ENCODE measurements around the gene CPB2. TPM values are rescaled to one million over a fixed set of nuclear protein-coding genes. Genes with fewer than 3 reads are reported as not detected.

Gene CPB2
- total RNA-seq, 6 experiments from 2014 or later, result not detected

DNA sequence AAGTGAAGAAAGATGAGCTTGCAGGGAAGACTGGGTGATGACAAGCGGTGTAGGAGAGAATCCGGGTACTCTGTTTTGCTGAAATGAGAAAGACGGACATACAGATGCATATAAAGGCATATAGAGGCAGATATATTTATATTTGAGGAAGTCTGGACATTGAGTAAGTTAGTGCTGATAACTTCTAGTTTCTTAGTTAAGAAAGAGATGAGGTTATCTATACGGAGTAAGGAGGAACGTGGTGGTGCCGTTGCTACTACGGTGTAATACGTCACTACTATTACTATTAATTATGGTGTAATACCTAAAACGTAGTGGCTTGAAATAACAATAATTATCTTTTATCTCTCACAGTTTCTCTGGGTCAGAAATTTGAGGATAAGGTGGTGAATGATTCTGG lies 9.8 kb upstream of the CPB2 start:
- Mint-ChIP-seq H3K4me3 (no peak overlapping the region), H3K4me1 (ENCODE audit: low read depth) (no peaks in the 10 kb centered on the region), H3K9me3 (no peaks in the 10 kb centered on the region), H3K27ac (no peak overlapping the region), H3K36me3 (ENCODE audit: low read depth) (no peaks in the 10 kb centered on the region), H3K27me3 (ENCODE audit: insufficient read depth) (peaks cover 5% of the 10 kb centered on the region)
- TF ChIP-seq, protein P1, sequence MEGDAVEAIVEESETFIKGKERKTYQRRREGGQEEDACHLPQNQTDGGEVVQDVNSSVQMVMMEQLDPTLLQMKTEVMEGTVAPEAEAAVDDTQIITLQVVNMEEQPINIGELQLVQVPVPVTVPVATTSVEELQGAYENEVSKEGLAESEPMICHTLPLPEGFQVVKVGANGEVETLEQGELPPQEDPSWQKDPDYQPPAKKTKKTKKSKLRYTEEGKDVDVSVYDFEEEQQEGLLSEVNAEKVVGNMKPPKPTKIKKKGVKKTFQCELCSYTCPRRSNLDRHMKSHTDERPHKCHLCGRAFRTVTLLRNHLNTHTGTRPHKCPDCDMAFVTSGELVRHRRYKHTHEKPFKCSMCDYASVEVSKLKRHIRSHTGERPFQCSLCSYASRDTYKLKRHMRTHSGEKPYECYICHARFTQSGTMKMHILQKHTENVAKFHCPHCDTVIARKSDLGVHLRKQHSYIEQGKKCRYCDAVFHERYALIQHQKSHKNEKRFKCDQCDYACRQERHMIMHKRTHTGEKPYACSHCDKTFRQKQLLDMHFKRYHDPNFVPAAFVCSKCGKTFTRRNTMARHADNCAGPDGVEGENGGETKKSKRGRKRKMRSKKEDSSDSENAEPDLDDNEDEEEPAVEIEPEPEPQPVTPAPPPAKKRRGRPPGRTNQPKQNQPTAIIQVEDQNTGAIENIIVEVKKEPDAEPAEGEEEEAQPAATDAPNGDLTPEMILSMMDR (IDR thresholded peaks at IDR 0.05), result no peak
- DNase-seq, result no peak

DNA sequence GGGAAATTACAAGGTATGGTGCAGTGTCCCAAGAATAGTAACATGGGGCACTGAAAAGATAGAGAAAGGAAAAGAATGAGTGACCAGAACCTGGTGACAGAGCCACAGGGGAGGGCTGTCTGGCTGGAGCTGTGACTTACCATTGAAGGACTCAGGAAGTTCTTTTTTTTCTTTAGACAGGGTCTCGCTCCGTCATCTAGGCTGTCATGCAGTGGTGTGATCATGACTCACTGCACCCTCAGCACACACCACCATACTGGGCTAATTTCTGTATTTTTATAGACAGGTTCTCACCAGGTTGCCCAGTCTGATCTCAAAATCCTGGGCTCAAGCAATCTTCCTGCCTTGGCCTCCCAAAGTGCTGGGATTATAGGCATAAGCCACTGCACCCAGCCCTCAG lies 8.8 kb upstream of the CPB2 start:
- H3K36me3 Mint-ChIP-seq (ENCODE audit: low read depth), result no peaks in the 10 kb centered on the region
- H3K4me1 Mint-ChIP-seq (ENCODE audit: low read depth), result no peaks in the 10 kb centered on the region
- peaks cover 4% of the 10 kb centered on the region for H3K27me3 Mint-ChIP-seq (ENCODE audit: insufficient read depth)
- H3K4me3 Mint-ChIP-seq, result no peak overlapping the region
- DNase-seq, result no peak
- no peak overlapping the region for H3K27ac Mint-ChIP-seq
- TF ChIP-seq, protein P1 (IDR thresholded peaks at IDR 0.05), result no peak
- H3K9me3 Mint-ChIP-seq, result no peaks in the 10 kb centered on the region

GRCh38 chr13:46111151-46111550 lies 6.3 kb upstream of the CPB2 start:
- H3K4me1 Mint-ChIP-seq (ENCODE audit: low read depth), result no peaks in the 10 kb centered on the region
- no peak overlapping the region for H3K27ac Mint-ChIP-seq
- H3K27me3 Mint-ChIP-seq (ENCODE audit: insufficient read depth), result peaks cover 4% of the 10 kb centered on the region
- H3K4me3 Mint-ChIP-seq, result no peak overlapping the region
- H3K36me3 Mint-ChIP-seq (ENCODE audit: low read depth), result no peaks in the 10 kb centered on the region
- TF ChIP-seq, protein P1 (IDR thresholded peaks at IDR 0.05), result no peak
- no peaks in the 10 kb centered on the region for H3K9me3 Mint-ChIP-seq
- DNase-seq, result no peak

GRCh38 chr13:46109451-46109850 lies 4.6 kb upstream of the CPB2 start:
- TF ChIP-seq, protein P1 (IDR thresholded peaks at IDR 0.05), result no peak
- Mint-ChIP-seq H3K4me3 (no peak overlapping the region), H3K27ac (no peak overlapping the region), H3K4me1 (ENCODE audit: low read depth) (no peaks in the 10 kb centered on the region), H3K9me3 (no peaks in the 10 kb centered on the region), H3K36me3 (ENCODE audit: low read depth) (no peaks in the 10 kb centered on the region), H3K27me3 (ENCODE audit: insufficient read depth) (peaks cover 4% of the 10 kb centered on the region)
- DNase-seq, result no peak

GRCh38 chr13:46106839-46107371 lies 2.1 kb upstream of the CPB2 start:
- Mint-ChIP-seq H3K27ac (no peak overlapping the region), H3K27me3 (ENCODE audit: insufficient read depth) (peaks cover 4% of the 10 kb centered on the region; the same call in 1 of the 2 replicates)

More at GRCh38 chr13:46106839-46107371, 2.1 kb upstream of the CPB2 start:
- Mint-ChIP-seq H3K9me3 (no peaks in the 10 kb centered on the region), H3K4me3 (no peak overlapping the region), H3K4me1 (ENCODE audit: low read depth) (no peaks in the 10 kb centered on the region), H3K36me3 (ENCODE audit: low read depth) (no peaks in the 10 kb centered on the region)
- no peak for DNase-seq
- TF ChIP-seq, protein P1 (IDR thresholded peaks at IDR 0.05), result no peak

Data from HFFc6 (cell line).